DOHH2 (cell line): ENCODE results near the gene SBF1.

Experiments
- H3F3A ChIP-seq: fragments of 200-600 bp; sonication (generic), shearing (Covaris generic); 2 replicates; pipeline ENCODE4 v1.6.0; 2016; ENCODE audit warnings: antibody characterized with exemption, mild to moderate bottlenecking; ENCODE audit not compliant: control insufficient read depth, insufficient read depth
- H3K27ac ChIP-seq: fragments of 200-600 bp; sonication (generic); 2 replicates; pipeline ENCODE4 v1.5.1; 2014; ENCODE audit warnings: low read depth, mild to moderate bottlenecking, low read length, moderate library complexity
- H3K27me3 ChIP-seq: fragments of 200-600 bp; sonication (generic); 2 replicates; pipeline ENCODE4 v1.6.1; 2014; ENCODE audit warnings: mild to moderate bottlenecking, low read length, mixed read lengths; ENCODE audit not compliant: control insufficient read depth
- H3K36me3 ChIP-seq: fragments of 200-600 bp; sonication (generic); 2 replicates; pipeline ENCODE4 v1.6.1; 2014; ENCODE audit warnings: mild to moderate bottlenecking, low read length, moderate library complexity, mixed read lengths; ENCODE audit not compliant: control insufficient read depth
- H3K4me1 ChIP-seq: fragments of 200-600 bp; sonication (generic); 2 replicates; pipeline ENCODE4 v1.6.1; 2014; ENCODE audit warnings: mild to moderate bottlenecking, low read length, mixed read lengths; ENCODE audit not compliant: control insufficient read depth
- H3K4me2 ChIP-seq: fragments of 200-600 bp; sonication (generic); 2 replicates; pipeline ENCODE4 v1.6.0; 2014; ENCODE audit warnings: mild to moderate bottlenecking, low read length, moderate library complexity
- H3K4me3 ChIP-seq: fragments of 200-600 bp; sonication (generic); 2 replicates; pipeline ENCODE4 v1.5.1; 2014; ENCODE audit warnings: mild to moderate bottlenecking, low read length, mixed read lengths
- H3K79me2 ChIP-seq: fragments of 200-600 bp; sonication (generic); 2 replicates; pipeline ENCODE4 v1.6.1; 2014; ENCODE audit warnings: mild to moderate bottlenecking, low read length, mixed read lengths; ENCODE audit not compliant: control insufficient read depth
- H3K9me2 ChIP-seq: fragments of 200-600 bp; sonication (generic); replicated peaks from 2 replicates; pipeline ENCODE4 v1.6.1; 2014; ENCODE audit warnings: mild to moderate bottlenecking, low read length, mixed read lengths; ENCODE audit not compliant: control insufficient read depth
- H3K9me3 ChIP-seq: fragments of 200-600 bp; sonication (generic); 2 replicates; pipeline ENCODE4 v1.6.1; 2014; ENCODE audit warnings: antibody characterized with exemption, low read length, mixed read lengths; ENCODE audit not compliant: control insufficient read depth, insufficient read depth
- H4K20me1 ChIP-seq: fragments of 200-600 bp; sonication (generic); 2 replicates; pipeline ENCODE4 v1.6.0; 2014; ENCODE audit warnings: low read depth, mild to moderate bottlenecking, antibody characterized with exemption, low read length, moderate library complexity; ENCODE audit not compliant: control insufficient read depth, insufficient read depth
- CTCF ChIP-seq: fragments of 200-600 bp; sonication (generic); IDR thresholded peaks from one replicate; pipeline ENCODE4 v1.5.1; 2014; ENCODE audit warnings: antibody characterized with exemption, mild to moderate bottlenecking, low read depth, low read length; ENCODE audit not compliant: poor library complexity, severe bottlenecking
- EZH2phosphoT487 ChIP-seq: fragments of 200-600 bp; sonication (generic); IDR thresholded peaks from 2 replicates; pipeline ENCODE4 v1.6.1; 2017; ENCODE audit warnings: borderline replicate concordance, mild to moderate bottlenecking, antibody characterized with exemption, low read length, moderate library complexity, mixed read lengths

Gene SBF1

GRCh38 chr22:50481045-50481439, 6.2 kb upstream of the SBF1 start:
- H3K79me2 ChIP-seq = no peaks in the 10 kb centered on the region
- H3K9me3 ChIP-seq = no peaks in the 10 kb centered on the region
- no peak overlapping the region for H3K27ac ChIP-seq
- no peaks in the 10 kb centered on the region for H3F3A ChIP-seq
- no peaks in the 10 kb centered on the region for H3K9me2 ChIP-seq
- H3K4me1 ChIP-seq = peaks cover 23% of the 10 kb centered on the region
- peaks cover 32% of the 10 kb centered on the region for H3K27me3 ChIP-seq
- TF ChIP-seq EZH2phosphoT487 = no peak
- no peak for TF ChIP-seq CTCF
- H3K36me3 ChIP-seq = no peaks in the 10 kb centered on the region
- H3K4me2 ChIP-seq = peak overlapping the region; percentile 80
- no peaks in the 10 kb centered on the region for H4K20me1 ChIP-seq
- peak overlapping the region; percentile 72 for H3K4me3 ChIP-seq

DNA sequence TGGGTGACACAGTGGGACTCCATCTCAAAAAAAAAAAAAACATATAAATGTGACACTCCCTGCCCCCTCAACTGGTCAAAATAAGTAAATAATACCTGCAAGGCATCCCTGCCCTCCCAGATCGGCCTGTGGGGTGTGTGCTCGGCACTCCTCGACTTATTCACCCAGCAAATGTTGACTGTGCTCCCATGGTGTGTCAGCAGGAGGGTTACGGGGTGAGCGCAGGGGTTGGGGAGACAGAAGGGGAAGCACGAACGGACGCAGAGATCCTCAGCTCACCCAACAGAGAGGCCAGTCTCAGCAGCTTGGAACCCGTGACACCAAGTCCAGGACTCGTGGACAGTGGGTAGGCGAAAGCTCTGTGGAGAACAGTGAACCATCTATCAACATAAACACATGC, 4.9 kb upstream of the SBF1 start:
- H3K4me2 ChIP-seq = no peak overlapping the region
- no peaks in the 10 kb centered on the region for H3K36me3 ChIP-seq
- H3K27me3 ChIP-seq = peaks cover 32% of the 10 kb centered on the region
- no peak overlapping the region for H3K4me3 ChIP-seq
- peaks cover under 1% of the 10 kb centered on the region for H3K79me2 ChIP-seq
- no peak overlapping the region for H3K27ac ChIP-seq
- H3K9me2 ChIP-seq = no peaks in the 10 kb centered on the region
- peaks cover 30% of the 10 kb centered on the region for H3K4me1 ChIP-seq
- H3F3A ChIP-seq = no peaks in the 10 kb centered on the region
- no peaks in the 10 kb centered on the region for H4K20me1 ChIP-seq
- H3K9me3 ChIP-seq = no peaks in the 10 kb centered on the region
- TF ChIP-seq CTCF = no peak
- TF ChIP-seq EZH2phosphoT487 = no peak

- Histone ChIP-seq H3K27me3 (peaks cover 31% of the 10 kb centered on the region), H3K4me3 (no peak overlapping the region)
- TF ChIP-seq EZH2phosphoT487 = no peak
- no peak for TF ChIP-seq CTCF
Measured at GRCh38 chr22:50477923-50478322, 3.1 kb upstream of the SBF1 start.

DNA sequence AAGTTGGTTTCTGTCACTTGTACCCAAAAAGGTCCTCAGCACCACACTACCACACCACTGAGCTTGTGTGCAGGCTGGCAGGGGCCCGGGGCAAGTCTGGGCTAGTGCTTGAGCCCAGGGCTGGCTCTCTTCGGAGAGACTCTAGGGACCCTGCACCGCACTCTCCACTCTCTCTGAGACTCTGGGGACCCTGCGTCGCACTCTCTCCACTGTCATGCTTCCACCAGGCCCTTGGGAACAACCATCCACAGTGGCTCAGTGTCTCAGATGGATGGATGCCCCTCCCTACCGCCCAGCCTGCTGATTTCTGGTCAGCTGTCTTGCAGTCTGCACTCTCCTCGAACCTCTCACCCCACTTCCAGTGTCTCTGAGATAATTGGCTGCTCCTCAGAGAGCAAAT, 2.0 kb upstream of the SBF1 start:
- no peaks in the 10 kb centered on the region for H3K9me2 ChIP-seq
- H3K27me3 ChIP-seq = peaks cover 21% of the 10 kb centered on the region
- no peak overlapping the region for H3K4me2 ChIP-seq
- H3F3A ChIP-seq = peaks cover 2% of the 10 kb centered on the region
- H4K20me1 ChIP-seq = no peaks in the 10 kb centered on the region
- peaks cover 23% of the 10 kb centered on the region for H3K36me3 ChIP-seq
- peaks cover 29% of the 10 kb centered on the region for H3K79me2 ChIP-seq
- H3K27ac ChIP-seq = no peak overlapping the region
- no peaks in the 10 kb centered on the region for H3K9me3 ChIP-seq
- H3K4me1 ChIP-seq = peaks cover 31% of the 10 kb centered on the region
- H3K4me3 ChIP-seq = no peak overlapping the region
- TF ChIP-seq EZH2phosphoT487 (no peak), CTCF (no peak)

More at GRCh38 chr22:50477923-50478322, 3.1 kb upstream of the SBF1 start:
- H3K36me3 ChIP-seq = peaks cover 12% of the 10 kb centered on the region
- no peaks in the 10 kb centered on the region for H3K9me3 ChIP-seq
- no peak overlapping the region for H3K4me2 ChIP-seq
- H3K9me2 ChIP-seq = no peaks in the 10 kb centered on the region
- no peak overlapping the region for H3K27ac ChIP-seq
- peaks cover 25% of the 10 kb centered on the region for H3K4me1 ChIP-seq
- no peaks in the 10 kb centered on the region for H3F3A ChIP-seq
- peaks cover 18% of the 10 kb centered on the region for H3K79me2 ChIP-seq
- H4K20me1 ChIP-seq = no peaks in the 10 kb centered on the region
